Kasumi-1 (cell line): ENCODE results near the gene MSH5.
A peak's percentile ranks its signal among the peaks of the same experiment; 100 is the strongest.
"Not testable (repeated sequence)": the region's sequence is repeated elsewhere in the genome, so short reads cannot be mapped to it uniquely, and the experiment has no call there.

Experiments
- DNase-seq, 2 experiments: peaks; one replicate each; lab custom pipeline; 2025; lab: John Stamatoyannopoulos, UW

Gene MSH5

GRCh38 chr6:31739639-31740396 is at the start of gene MSH5:
MSH5 (plus strand) TSS chr6:31740005; CDS start chr6:31740467, 462 bp downstream.
- DNase-seq = peak; percentile 99

GRCh38 chr6:31690231-31691077 is 49.4 kb upstream of the MSH5 start:
- DNase-seq = no peak

GRCh38 chr6:31691078-31691463 is 48.7 kb upstream of the MSH5 start:
- no peak for DNase-seq

- no peak for DNase-seq
These were observed 48.2 kb upstream of the MSH5 start for GRCh38 chr6:31691564-31692108.

- no peak for DNase-seq
These were observed 47.5 kb upstream of the MSH5 start for GRCh38 chr6:31692353-31692752.

GRCh38 chr6:31692886-31693285 is 46.9 kb upstream of the MSH5 start:
- DNase-seq = no peak

GRCh38 chr6:31693535-31693934 is 46.3 kb upstream of the MSH5 start:
- DNase-seq = no peak

- no peak for DNase-seq
These were observed 42.2 kb upstream of the MSH5 start for GRCh38 chr6:31697555-31697954.

- DNase-seq = no peak
These were observed 38.9 kb upstream of the MSH5 start for GRCh38 chr6:31700740-31701401.

- no peak for DNase-seq
These were observed 38.0 kb upstream of the MSH5 start for GRCh38 chr6:31701666-31702404.

GRCh38 chr6:31702405-31702818 is 37.4 kb upstream of the MSH5 start:
- DNase-seq = peak in 1 of 2 experiments; percentile 42

GRCh38 chr6:31702819-31703716 is 36.7 kb upstream of the MSH5 start, which contains the start of gene ABHD16A:
ABHD16A (minus strand) TSS chr6:31703324; CDS start chr6:31703281, 43 bp downstream.
- DNase-seq = peak; percentile 97 to 98

- DNase-seq = no peak
These were observed 33.9 kb upstream of the MSH5 start for GRCh38 chr6:31705931-31706330.

- no peak for DNase-seq
These were observed 33.2 kb upstream of the MSH5 start, which contains the start of gene LY6G6F for GRCh38 chr6:31706599-31706998. LY6G6F (plus strand) TSS chr6:31706866; CDS start chr6:31706907, 41 bp downstream.

- no peak for DNase-seq
These were observed 32.1 kb upstream of the MSH5 start for GRCh38 chr6:31707701-31708100.

GRCh38 chr6:31708224-31708623 is 31.6 kb upstream of the MSH5 start:
- no peak for DNase-seq

GRCh38 chr6:31709157-31709556 is 30.6 kb upstream of the MSH5 start:
- DNase-seq = not testable (repeated sequence)

GRCh38 chr6:31710523-31711219 is 29.1 kb upstream of the MSH5 start:
- no peak for DNase-seq

- no peak for DNase-seq
These were observed 28.6 kb upstream of the MSH5 start for GRCh38 chr6:31711233-31711632.

GRCh38 chr6:31712296-31712695 is 27.5 kb upstream of the MSH5 start:
- DNase-seq = no peak
